KOPT-K1 (cell line): ENCODE measurements around the gene RPS6KL1.

Source experiments
- H3K27ac ChIP-seq: fragments of 200-600 bp; sonication (generic); 2 replicates; pipeline ENCODE4 v1.5.1; 2016; ENCODE audit warnings: antibody characterized with exemption, mild to moderate bottlenecking, low read depth, low read length; ENCODE audit not compliant: poor library complexity, severe bottlenecking
- H3K36me3 ChIP-seq: fragments of 200-600 bp; sonication (generic); 2 replicates; pipeline ENCODE4 v1.5.1; 2017; ENCODE audit warnings: antibody characterized with exemption, mild to moderate bottlenecking, low read length, moderate library complexity; ENCODE audit not compliant: insufficient read depth
- H3K9me3 ChIP-seq: fragments of 200-600 bp; sonication (generic); 2 replicates; pipeline ENCODE4 v1.5.1; 2017; ENCODE audit warnings: antibody characterized with exemption, low read length, mild to moderate bottlenecking; ENCODE audit not compliant: insufficient read depth, poor library complexity, severe bottlenecking

The RPS6KL1 gene, protein sequence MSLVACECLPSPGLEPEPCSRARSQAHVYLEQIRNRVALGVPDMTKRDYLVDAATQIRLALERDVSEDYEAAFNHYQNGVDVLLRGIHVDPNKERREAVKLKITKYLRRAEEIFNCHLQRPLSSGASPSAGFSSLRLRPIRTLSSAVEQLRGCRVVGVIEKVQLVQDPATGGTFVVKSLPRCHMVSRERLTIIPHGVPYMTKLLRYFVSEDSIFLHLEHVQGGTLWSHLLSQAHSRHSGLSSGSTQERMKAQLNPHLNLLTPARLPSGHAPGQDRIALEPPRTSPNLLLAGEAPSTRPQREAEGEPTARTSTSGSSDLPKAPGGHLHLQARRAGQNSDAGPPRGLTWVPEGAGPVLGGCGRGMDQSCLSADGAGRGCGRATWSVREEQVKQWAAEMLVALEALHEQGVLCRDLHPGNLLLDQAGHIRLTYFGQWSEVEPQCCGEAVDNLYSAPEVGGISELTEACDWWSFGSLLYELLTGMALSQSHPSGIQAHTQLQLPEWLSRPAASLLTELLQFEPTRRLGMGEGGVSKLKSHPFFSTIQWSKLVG

DNA sequence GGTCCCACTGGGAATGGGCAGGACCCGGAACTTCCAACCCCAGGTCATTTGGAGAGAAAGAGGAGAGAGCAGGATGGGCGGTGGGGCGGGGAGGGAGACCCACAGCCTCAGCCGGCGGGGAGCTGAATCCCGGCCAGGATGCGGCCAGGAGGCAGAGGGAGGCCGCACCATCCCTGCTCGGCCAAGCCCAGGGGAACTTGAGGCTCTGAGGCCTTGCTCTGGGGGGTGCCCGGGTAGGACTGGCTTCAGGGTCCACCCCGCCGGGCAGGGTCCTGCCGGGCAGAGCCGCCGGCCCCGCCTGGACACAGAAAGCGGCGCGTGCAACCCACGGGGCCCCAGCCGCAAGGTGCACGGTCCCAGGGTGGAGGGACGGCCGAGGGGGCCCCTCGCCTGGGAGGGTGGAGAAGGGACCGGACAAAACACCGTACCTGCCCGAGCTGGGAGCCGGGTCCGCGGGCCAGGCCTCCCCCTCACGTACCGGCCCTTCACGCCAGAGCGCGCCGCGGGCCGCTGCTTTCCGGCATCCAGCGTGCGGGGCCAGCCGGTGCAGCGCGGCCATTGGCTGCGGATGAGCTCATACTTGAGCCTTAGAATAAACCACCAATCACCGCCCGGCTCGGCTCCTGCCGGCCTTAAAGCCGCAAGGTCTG lies at the start of gene RPS6KL1:
Gene RPS6KL1 (minus strand): TSS at position 509 of the 650 bp plus-strand sequence. CDS start 1,719 bp downstream, outside the sequence.
- no peaks in the 10 kb centered on the region for H3K9me3 ChIP-seq
- no peak within 1 kb of the TSS for H3K27ac ChIP-seq

DNA sequence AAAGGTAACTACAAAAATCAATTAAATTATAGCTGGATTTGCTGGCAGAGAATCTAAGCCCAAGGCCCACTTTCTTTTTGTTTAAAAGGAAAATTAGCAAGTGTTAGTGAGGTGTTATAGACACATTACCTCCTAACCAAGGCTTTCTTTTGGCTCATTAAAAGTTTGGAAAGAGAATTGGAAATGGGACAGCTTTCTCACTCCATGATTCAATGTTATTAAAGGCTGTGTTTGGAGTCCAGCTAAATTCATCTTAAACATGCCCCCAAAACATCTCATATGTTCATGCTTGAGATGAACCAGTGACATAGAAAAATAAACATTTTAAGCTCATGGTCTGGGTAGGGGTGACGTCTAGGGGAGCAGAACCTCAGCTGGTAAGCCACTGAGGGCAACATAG lies 45.8 kb upstream of the RPS6KL1 start:
- Histone ChIP-seq H3K36me3 (no peaks in the 10 kb centered on the region), H3K9me3 (no peaks in the 10 kb centered on the region), H3K27ac (no peak overlapping the region)

More for the DNA sequence above, at the start of gene RPS6KL1:
- no peaks in the 10 kb centered on the region for H3K36me3 ChIP-seq

DNA sequence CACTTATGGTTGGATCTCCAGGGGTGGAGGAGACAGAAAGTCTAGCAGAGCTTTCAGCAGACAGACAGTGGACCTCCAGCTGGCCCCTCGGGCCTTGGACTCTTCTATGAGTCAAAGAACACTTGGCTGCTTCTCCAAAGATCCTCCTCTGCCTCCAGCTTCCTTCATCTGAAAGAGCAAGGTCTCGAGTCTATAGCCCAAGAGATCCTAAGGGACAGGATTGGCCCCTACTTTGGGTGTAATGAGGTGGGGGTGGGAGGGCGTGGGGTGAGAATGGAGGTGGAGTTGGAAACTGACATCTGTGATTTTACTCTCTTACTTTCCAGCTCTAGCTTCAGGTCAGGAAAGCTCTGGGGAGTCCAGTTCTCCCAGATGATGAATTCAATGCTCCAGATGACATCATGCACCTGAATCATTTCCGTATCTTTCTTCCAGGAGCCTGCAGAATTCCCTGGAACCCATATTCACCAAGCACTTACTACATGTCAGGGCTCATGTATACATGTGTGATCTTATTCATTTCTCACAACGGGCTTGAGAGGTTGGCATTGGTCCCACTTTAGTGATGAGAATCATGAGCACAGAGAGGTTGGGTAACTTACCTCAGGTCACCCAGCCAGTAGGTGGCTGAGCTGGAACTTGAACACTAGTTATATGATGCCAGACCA lies 42.6 kb upstream of the RPS6KL1 start:
- Histone ChIP-seq H3K36me3 (no peaks in the 10 kb centered on the region), H3K27ac (no peak overlapping the region), H3K9me3 (no peaks in the 10 kb centered on the region)

DNA sequence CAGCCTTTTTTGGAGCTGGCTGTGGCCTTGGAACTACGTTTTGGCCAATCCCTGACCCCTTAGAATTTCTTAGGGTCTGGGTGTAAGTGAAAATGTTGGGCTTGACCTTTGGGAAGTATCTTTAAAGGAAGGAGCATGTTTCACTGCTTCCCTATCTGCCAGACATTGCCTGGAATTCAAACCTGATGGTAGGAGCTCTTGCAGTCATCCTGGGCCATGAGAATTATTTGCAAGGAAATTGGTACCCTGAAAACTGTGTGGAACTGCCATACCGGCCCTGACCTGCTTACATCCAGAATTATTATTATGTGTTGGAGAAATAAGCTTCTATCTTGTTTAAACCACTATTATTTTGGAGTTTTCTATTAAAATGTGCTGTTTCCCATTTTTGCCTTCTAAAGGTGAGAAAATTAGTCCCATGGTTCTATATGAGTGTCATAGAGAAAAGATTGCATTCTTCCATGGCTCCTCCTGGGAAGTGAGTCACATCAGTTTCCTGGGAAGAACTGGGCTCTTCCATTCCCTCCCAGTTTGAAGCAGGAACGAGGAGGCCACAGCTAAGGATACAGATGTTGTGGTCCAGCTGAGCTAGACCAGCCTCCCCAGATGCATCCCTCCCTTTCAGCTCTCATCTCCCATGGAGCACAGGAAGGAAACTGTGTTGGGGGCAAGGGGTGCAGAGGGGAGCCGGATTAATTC lies 41.9 kb upstream of the RPS6KL1 start:
- no peaks in the 10 kb centered on the region for H3K36me3 ChIP-seq
- H3K9me3 ChIP-seq: no peaks in the 10 kb centered on the region
- no peak overlapping the region for H3K27ac ChIP-seq

DNA sequence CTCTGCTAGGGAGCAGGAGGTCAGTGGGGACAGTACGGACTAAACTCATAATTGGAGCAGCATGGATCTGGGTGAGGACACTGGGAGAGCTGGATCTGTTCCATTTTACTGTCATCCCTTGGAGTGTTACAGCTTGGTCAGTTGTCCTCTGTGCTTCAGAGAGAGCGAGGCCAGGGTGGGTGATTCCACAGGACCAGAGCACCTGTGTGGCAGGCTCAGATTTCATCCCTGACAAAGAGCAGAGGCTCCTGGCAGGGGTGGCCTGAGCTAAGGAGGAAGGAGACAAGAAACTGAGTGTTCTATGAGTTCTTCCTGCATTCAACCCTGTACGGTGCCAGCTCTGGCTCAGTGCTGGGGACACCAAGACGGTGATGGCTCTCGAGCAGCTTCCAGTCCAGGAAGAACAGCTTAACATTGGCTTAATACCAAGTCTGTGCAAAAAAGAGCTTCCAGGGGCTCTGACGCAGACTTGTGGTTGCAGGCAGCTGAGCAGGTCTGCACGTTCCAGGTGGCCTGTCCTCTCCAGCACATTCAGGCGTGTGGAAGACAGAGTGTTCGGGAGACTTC lies 40.7 kb upstream of the RPS6KL1 start:
- H3K9me3 ChIP-seq: no peaks in the 10 kb centered on the region
- H3K27ac ChIP-seq: no peak overlapping the region
- H3K36me3 ChIP-seq: no peaks in the 10 kb centered on the region

DNA sequence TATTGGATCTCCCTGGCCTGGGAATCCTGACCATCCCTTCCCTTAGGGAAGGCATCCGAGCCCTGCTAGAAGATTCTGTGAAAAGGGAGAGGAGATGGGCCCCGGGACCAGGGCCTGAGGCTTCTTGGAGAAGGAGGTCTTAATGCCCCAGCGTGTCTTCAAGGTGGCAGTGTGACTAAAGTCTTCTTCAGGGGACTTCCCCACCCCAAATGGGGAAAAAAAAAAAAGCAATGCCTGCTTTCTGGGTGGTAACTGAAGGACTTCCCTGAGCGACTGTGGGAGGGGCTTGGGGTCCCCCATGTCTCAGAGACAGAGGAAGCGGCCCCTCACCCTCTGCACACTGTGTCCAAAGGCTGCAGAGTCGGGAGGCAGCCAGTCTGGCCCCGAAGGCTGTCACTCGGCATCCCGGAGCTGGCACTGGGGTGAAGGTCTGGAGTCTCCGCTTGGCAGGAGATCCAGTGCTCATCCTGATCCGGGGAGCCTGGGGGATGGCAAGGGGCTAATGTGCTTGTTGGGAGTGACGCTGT lies 40.2 kb upstream of the RPS6KL1 start:
- no peaks in the 10 kb centered on the region for H3K9me3 ChIP-seq
- no peaks in the 10 kb centered on the region for H3K36me3 ChIP-seq
- H3K27ac ChIP-seq: no peak overlapping the region

DNA sequence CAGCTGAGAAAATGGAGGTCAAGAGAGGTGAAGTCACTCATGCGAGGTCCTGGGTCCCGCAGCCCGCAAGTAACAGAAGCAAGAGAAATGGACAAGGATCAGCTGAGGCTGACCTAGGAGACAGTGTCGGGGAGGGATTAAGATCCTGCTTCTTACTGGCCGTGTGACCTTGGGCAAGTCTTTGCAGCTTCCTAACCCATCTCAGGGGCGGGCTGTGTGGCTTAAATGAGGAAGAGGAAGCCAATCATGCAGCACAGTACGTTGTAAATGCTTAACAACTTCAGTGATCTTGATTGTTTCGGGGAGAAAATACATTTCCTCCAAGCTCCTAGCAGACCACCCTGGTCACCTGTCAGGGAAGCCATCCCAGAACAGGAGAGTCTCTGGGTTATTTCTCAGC lies 39.4 kb upstream of the RPS6KL1 start:
- no peaks in the 10 kb centered on the region for H3K36me3 ChIP-seq
- no peak overlapping the region for H3K27ac ChIP-seq
- no peaks in the 10 kb centered on the region for H3K9me3 ChIP-seq

DNA sequence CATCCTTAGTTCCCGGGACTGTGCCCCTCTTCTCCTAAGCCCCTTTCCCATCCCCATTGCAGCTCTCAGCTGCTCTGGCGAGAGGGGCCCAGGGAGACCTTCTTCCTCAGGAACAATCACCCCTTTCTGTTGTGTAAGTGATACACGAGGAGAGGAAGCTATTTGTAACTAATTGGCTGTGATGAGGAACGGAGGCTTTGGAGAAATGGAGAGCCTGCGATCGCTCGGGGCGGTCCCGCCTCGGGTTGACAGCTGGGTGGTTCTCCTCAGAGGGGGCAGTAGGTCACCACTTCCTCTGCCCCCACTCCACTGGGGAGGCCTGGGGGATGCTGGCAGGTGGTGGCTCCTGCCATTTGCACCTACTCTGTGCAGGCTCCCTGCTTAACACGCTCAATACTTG lies 39.0 kb upstream of the RPS6KL1 start:
- Histone ChIP-seq H3K27ac (no peak overlapping the region), H3K36me3 (no peaks in the 10 kb centered on the region)

DNA sequence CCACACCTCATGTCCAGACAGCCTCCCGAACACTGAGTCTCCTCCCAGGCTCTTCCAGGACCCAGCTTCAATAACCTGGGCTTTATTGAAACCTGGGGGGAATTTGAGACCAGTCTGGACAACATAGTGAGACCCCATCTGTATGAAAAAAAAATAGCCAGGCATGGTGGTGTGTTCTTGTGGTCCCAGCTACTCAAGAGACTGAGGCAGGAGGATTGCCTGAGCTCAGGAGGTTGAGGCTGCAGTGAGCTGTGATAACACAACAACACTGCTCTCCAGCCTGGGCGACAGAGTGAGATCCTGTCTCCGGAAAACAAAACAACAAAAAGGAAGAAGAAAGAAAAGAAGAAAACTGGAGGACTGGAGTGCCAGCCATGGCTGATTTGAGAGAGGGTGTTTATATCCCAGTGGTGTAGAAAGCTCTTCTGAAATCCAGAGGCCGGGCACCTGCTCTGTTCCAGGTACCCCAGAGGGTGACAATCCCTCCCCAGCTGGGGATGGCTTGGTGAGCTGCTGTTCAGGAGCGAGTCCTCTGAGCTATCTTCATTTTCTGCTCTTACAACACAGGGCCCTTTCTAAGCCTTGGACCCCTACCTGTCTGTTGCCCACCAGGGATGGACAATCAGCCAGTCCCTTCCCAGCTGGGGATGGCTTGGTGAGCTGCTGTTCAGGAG lies 38.3 kb upstream of the RPS6KL1 start:
- H3K27ac ChIP-seq: no peak overlapping the region
- H3K36me3 ChIP-seq: no peaks in the 10 kb centered on the region
- H3K9me3 ChIP-seq: no peaks in the 10 kb centered on the region

More for the DNA sequence above, 39.0 kb upstream of the RPS6KL1 start:
- H3K9me3 ChIP-seq: no peaks in the 10 kb centered on the region

DNA sequence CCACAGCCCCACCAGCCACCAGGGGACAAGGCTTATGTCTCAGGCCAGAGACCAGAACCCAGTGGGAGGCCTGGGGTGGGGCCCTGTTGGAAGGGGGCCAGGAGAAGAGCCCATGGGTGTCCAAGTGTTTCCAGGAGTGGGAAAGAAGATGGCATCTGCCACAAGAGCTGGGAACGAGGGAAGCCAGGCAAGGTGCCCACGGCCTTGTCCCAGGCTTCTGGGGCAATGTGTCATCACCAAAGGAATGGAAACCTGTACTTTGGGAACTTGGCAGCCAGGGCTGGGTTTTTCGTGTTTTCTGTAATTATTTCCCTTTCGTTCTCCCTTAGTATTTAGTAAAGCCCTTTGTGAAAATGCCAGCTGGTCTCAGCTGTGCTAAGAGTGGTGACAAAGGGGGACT lies 37.7 kb upstream of the RPS6KL1 start:
- no peaks in the 10 kb centered on the region for H3K9me3 ChIP-seq
- H3K27ac ChIP-seq: no peak overlapping the region
- no peaks in the 10 kb centered on the region for H3K36me3 ChIP-seq

DNA sequence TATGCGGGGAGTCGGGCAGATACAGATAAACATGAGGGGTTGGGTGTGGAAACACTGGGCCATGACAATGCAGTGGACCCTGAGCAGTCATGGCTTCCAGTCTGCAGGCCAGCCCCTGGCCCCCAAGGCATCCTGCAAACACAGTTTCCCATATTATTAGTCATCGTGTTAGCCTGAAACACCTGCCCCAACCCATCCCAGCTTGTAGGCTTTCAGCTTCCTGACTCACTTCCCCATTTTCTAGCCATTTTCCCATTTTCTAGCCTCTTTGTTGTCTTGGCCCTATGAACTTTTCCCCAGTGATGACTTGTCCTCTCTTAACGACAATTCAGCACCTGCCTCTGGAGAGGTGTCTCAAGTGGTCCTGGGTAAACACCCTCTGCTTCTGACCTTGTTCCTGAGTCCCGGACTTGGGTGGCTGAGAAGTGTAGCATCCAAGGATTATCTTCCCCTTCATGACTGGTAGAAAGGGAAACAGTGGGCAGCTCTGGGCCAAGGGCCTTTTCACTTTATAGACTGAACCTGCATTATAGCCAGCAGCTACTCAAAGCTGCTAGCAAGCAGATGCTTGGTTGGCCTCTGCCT lies 36.6 kb upstream of the RPS6KL1 start:
- Histone ChIP-seq H3K36me3 (no peaks in the 10 kb centered on the region), H3K27ac (no peak overlapping the region)

DNA sequence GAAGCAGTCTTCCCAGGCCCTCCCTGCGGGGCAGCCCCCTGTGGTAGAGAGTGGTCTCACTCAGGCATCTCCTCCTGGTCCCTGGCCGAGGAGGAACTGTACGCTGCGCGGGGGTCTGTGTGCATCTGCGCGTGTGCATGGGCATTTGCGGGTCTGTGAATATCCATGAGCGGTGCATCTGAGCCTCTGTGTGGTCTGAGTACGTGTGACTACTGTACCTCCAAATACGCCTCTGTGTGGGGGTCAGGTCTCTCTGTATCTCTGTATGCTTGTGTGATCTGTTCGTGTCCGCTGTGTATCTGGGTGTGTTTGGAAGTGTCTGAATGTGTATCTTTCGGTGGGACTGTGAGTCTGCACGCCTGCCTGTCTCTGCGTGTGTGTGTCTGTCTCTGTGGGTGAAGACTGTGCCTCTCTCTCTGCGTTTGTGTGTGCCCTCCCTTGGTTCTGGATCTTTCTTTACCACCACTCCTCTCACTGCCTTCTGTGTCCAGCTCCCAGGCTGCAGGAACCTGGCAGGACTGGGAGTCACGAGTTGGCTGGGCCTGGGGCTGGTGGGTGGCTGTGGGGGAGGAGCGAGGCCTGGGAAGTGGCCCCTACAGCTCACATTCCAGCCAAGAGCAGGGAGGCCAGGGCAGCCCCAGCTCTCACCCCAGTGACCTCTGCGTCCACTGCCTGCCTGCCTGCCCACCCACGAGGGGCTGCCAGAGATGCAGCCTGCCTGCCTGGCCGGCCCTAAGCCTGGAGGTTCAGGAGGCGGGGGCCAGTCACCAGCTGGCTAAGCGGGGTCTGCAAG lies 33.4 kb upstream of the RPS6KL1 start:
- no peaks in the 10 kb centered on the region for H3K9me3 ChIP-seq
- no peaks in the 10 kb centered on the region for H3K36me3 ChIP-seq
- no peak overlapping the region for H3K27ac ChIP-seq

More for the DNA sequence above, 36.6 kb upstream of the RPS6KL1 start:
- no peaks in the 10 kb centered on the region for H3K9me3 ChIP-seq

DNA sequence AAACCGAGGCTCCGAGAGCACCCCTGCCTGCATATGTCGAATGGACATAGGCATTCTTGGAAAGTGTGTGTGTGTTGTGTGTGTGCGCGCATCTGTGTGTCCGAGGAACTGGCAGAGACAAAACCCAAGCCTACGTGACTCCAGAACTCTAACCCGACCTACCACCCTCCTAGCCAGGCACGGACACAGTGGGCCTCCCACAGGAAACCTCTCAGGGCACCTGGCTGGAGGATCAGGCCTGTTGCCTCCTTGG lies 32.9 kb upstream of the RPS6KL1 start:
- Histone ChIP-seq H3K36me3 (no peaks in the 10 kb centered on the region), H3K27ac (no peak overlapping the region), H3K9me3 (no peaks in the 10 kb centered on the region)
